ENCODE measurements around the gene RNU6-1.
A peak's percentile ranks its signal among the peaks of the same experiment; 100 is the strongest.

RNU6-1 gene

GRCh38 chr15:67850336-67850735, 10.5 kb upstream of the RNU6-1 start:
- Histone ChIP-seq H3K27ac (ENCODE audit: insufficient read depth in 1 of 2, low read depth in 1 of 2, low read length in 2 of 2, poor library complexity in 1 of 2, severe bottlenecking in 2 of 2) (no peak overlapping the region), H3K9me3 (ENCODE audit: control extremely low read depth in 1 of 5, control insufficient read depth in 4 of 5, insufficient read depth in 2 of 5, low read depth in 1 of 5, low read length in 4 of 5) (peaks cover 0 to 3% (median 0%) of the 10 kb centered on the region in 5 experiments), H3K27me3 (replicated peaks in 2 of 5; ENCODE audit: control insufficient read depth in 4 of 5, insufficient read depth in 5 of 5, low read length in 4 of 5) (no peaks in the 10 kb centered on the region), H3K4me3 (ENCODE audit: control insufficient read depth in 1 of 7, extremely low read depth in 1 of 7, insufficient read depth in 4 of 7, low read depth in 2 of 7, low read length in 6 of 7) (no peak overlapping the region), H3K36me3 (ENCODE audit: control insufficient read depth in 4 of 4, insufficient read depth in 4 of 4, low read length in 3 of 4) (no peaks in the 10 kb centered on the region), H3K4me1 (ENCODE audit: control extremely low read depth in 1 of 4, control insufficient read depth in 4 of 4, insufficient read depth in 4 of 4, low read length in 3 of 4) (peaks cover 0 to 12% (median 3%) of the 10 kb centered on the region in 4 experiments)
- ChIA-PET POLR2A (no interaction called here), CTCF (interaction anchor here (1.2 kb wide), 1 partner anchor 9 kb away, joined by 4 read pairs; no protein-coding TSS in a partner anchor)
- 35% methylated on average over 6 of the region's 7 CpGs for WGBS (ENCODE audit: insufficient coverage)
- no peak for DNase-seq

GRCh38 chr15:67849538-67849937, 9.7 kb upstream of the RNU6-1 start:
- Histone ChIP-seq H3K4me3 (ENCODE audit: control insufficient read depth in 1 of 7, extremely low read depth in 1 of 7, insufficient read depth in 4 of 7, low read depth in 2 of 7, low read length in 6 of 7) (no peak overlapping the region), H3K4me1 (ENCODE audit: control extremely low read depth in 1 of 4, control insufficient read depth in 4 of 4, insufficient read depth in 4 of 4, low read length in 3 of 4) (peaks cover 0 to 11% (median 3%) of the 10 kb centered on the region in 4 experiments), H3K27ac (ENCODE audit: insufficient read depth in 1 of 2, low read depth in 1 of 2, low read length in 2 of 2, poor library complexity in 1 of 2, severe bottlenecking in 2 of 2) (no peak overlapping the region), H3K36me3 (ENCODE audit: control insufficient read depth in 4 of 4, insufficient read depth in 4 of 4, low read length in 3 of 4) (no peaks in the 10 kb centered on the region), H3K27me3 (replicated peaks in 2 of 5; ENCODE audit: control insufficient read depth in 4 of 5, insufficient read depth in 5 of 5, low read length in 4 of 5) (no peaks in the 10 kb centered on the region), H3K9me3 (ENCODE audit: control extremely low read depth in 1 of 5, control insufficient read depth in 4 of 5, insufficient read depth in 2 of 5, low read depth in 1 of 5, low read length in 4 of 5) (peaks cover 0 to 3% (median 0%) of the 10 kb centered on the region in 5 experiments)
- WGBS (ENCODE audit: insufficient coverage): no CpG with 5 or more reads among the region's 1 CpG
- no peak for DNase-seq
- CTCF ChIA-PET: no interaction called here
- POLR2A ChIA-PET: no interaction called here

- no peaks in the 10 kb centered on the region for H3K36me3 ChIP-seq (ENCODE audit: control insufficient read depth in 4 of 4, insufficient read depth in 4 of 4, low read length in 3 of 4)
- no peaks in the 10 kb centered on the region for H3K27me3 ChIP-seq (replicated peaks in 2 of 5; ENCODE audit: control insufficient read depth in 4 of 5, insufficient read depth in 5 of 5, low read length in 4 of 5)
- 96% methylated on average over 4 of the region's 5 CpGs for WGBS (ENCODE audit: insufficient coverage)
- H3K27ac ChIP-seq (ENCODE audit: insufficient read depth in 1 of 2, low read depth in 1 of 2, low read length in 2 of 2, poor library complexity in 1 of 2, severe bottlenecking in 2 of 2): no peak overlapping the region
- POLR2A ChIA-PET: interaction anchor here (0.7 kb wide), 1 partner anchor 236 kb away, joined by 3 read pairs; no protein-coding TSS in a partner anchor
- DNase-seq: no peak
- H3K4me3 ChIP-seq (ENCODE audit: control insufficient read depth in 1 of 7, extremely low read depth in 1 of 7, insufficient read depth in 4 of 7, low read depth in 2 of 7, low read length in 6 of 7): no peak overlapping the region
- CTCF ChIA-PET: interaction anchor here (2.8 kb wide), 1 partner anchor 17 kb away, joined by 14 read pairs; no protein-coding TSS in a partner anchor
- peaks cover 0 to 3% (median 0%) of the 10 kb centered on the region in 5 experiments for H3K9me3 ChIP-seq (ENCODE audit: control extremely low read depth in 1 of 5, control insufficient read depth in 4 of 5, insufficient read depth in 2 of 5, low read depth in 1 of 5, low read length in 4 of 5)
- H3K4me1 ChIP-seq (ENCODE audit: control extremely low read depth in 1 of 4, control insufficient read depth in 4 of 4, insufficient read depth in 4 of 4, low read length in 3 of 4): peaks cover 0 to 26% (median 10%) of the 10 kb centered on the region in 4 experiments
These were observed 6.1 kb upstream of the RNU6-1 start for GRCh38 chr15:67845974-67846373.

GRCh38 chr15:67843571-67844387, 3.9 kb upstream of the RNU6-1 start:
- Histone ChIP-seq H3K36me3 (ENCODE audit: control insufficient read depth in 4 of 4, insufficient read depth in 4 of 4, low read length in 3 of 4) (no peaks in the 10 kb centered on the region), H3K4me1 (ENCODE audit: control extremely low read depth in 1 of 4, control insufficient read depth in 4 of 4, insufficient read depth in 4 of 4, low read length in 3 of 4) (peaks cover 5 to 35% (median 17%) of the 10 kb centered on the region in 4 experiments), H3K9me3 (ENCODE audit: control extremely low read depth in 1 of 5, control insufficient read depth in 4 of 5, insufficient read depth in 2 of 5, low read depth in 1 of 5, low read length in 4 of 5) (no peaks in the 10 kb centered on the region), H3K27ac (ENCODE audit: insufficient read depth in 1 of 2, low read depth in 1 of 2, low read length in 2 of 2, poor library complexity in 1 of 2, severe bottlenecking in 2 of 2) (no peak overlapping the region), H3K4me3 (ENCODE audit: control insufficient read depth in 1 of 7, extremely low read depth in 1 of 7, insufficient read depth in 4 of 7, low read depth in 2 of 7, low read length in 6 of 7) (no peak overlapping the region), H3K27me3 (replicated peaks in 2 of 5; ENCODE audit: control insufficient read depth in 4 of 5, insufficient read depth in 5 of 5, low read length in 4 of 5) (no peaks in the 10 kb centered on the region)
- ChIA-PET POLR2A (no interaction called here), CTCF (interaction anchor here (0.6 to 2.8 kb wide), 2 partner anchors 19 to 118 kb away, joined by 3 to 14 read pairs; no protein-coding TSS in a partner anchor)
- 77% methylated on average over 5 of the region's 7 CpGs for WGBS (ENCODE audit: insufficient coverage)
- DNase-seq: no peak

- Histone ChIP-seq H3K4me1 (ENCODE audit: control extremely low read depth in 1 of 4, control insufficient read depth in 4 of 4, insufficient read depth in 4 of 4, low read length in 3 of 4) (peaks cover 5 to 38% (median 24%) of the 10 kb centered on the region in 4 experiments), H3K4me3 (ENCODE audit: control insufficient read depth in 1 of 7, extremely low read depth in 1 of 7, insufficient read depth in 4 of 7, low read depth in 2 of 7, low read length in 6 of 7) (no peak overlapping the region), H3K36me3 (ENCODE audit: control insufficient read depth in 4 of 4, insufficient read depth in 4 of 4, low read length in 3 of 4) (no peaks in the 10 kb centered on the region), H3K27me3 (replicated peaks in 2 of 5; ENCODE audit: control insufficient read depth in 4 of 5, insufficient read depth in 5 of 5, low read length in 4 of 5) (no peaks in the 10 kb centered on the region), H3K9me3 (ENCODE audit: control extremely low read depth in 1 of 5, control insufficient read depth in 4 of 5, insufficient read depth in 2 of 5, low read depth in 1 of 5, low read length in 4 of 5) (no peaks in the 10 kb centered on the region), H3K27ac (ENCODE audit: insufficient read depth in 1 of 2, low read depth in 1 of 2, low read length in 2 of 2, poor library complexity in 1 of 2, severe bottlenecking in 2 of 2) (no peak overlapping the region)
- 97% methylated on average over 5 of the region's 7 CpGs for WGBS (ENCODE audit: insufficient coverage)
- CTCF ChIA-PET: interaction anchor here (2.8 kb wide), 1 partner anchor 20 kb away, joined by 14 read pairs; no protein-coding TSS in a partner anchor
- POLR2A ChIA-PET: no interaction called here
- DNase-seq: no peak
These were observed 3.3 kb upstream of the RNU6-1 start for GRCh38 chr15:67843092-67843501.

GRCh38 chr15:67841513-67841762, 1.6 kb upstream of the RNU6-1 start:
- POLR2A ChIA-PET: interaction anchor here (0.9 kb wide), 1 partner anchor 317 kb away, joined by 4 read pairs; no protein-coding TSS in a partner anchor

More at GRCh38 chr15:67841513-67841762, 1.6 kb upstream of the RNU6-1 start:
- peaks cover 0 to 7% (median 4%) of the 10 kb centered on the region in 5 experiments for H3K27me3 ChIP-seq (replicated peaks in 2 of 5; ENCODE audit: control insufficient read depth in 4 of 5, insufficient read depth in 5 of 5, low read length in 4 of 5)
- no peaks in the 10 kb centered on the region for H3K9me3 ChIP-seq (ENCODE audit: control extremely low read depth in 1 of 5, control insufficient read depth in 4 of 5, insufficient read depth in 2 of 5, low read depth in 1 of 5, low read length in 4 of 5)
- H3K27ac ChIP-seq (ENCODE audit: insufficient read depth in 1 of 2, low read depth in 1 of 2, low read length in 2 of 2, poor library complexity in 1 of 2, severe bottlenecking in 2 of 2): no peak overlapping the region
- H3K4me1 ChIP-seq (ENCODE audit: control extremely low read depth in 1 of 4, control insufficient read depth in 4 of 4, insufficient read depth in 4 of 4, low read length in 3 of 4): peaks cover 5 to 38% (median 26%) of the 10 kb centered on the region in 4 experiments
- no peaks in the 10 kb centered on the region for H3K36me3 ChIP-seq (ENCODE audit: control insufficient read depth in 4 of 4, insufficient read depth in 4 of 4, low read length in 3 of 4)
- CTCF ChIA-PET: interaction anchor here (0.9 to 2.0 kb wide), 4 partner anchors 9 to 384 kb away, joined by 3 to 6 read pairs (median 4); no protein-coding TSS in a partner anchor
- H3K4me3 ChIP-seq (ENCODE audit: control insufficient read depth in 1 of 7, extremely low read depth in 1 of 7, insufficient read depth in 4 of 7, low read depth in 2 of 7, low read length in 6 of 7): peak overlapping the region; percentile 37 to 99 (median 85)
- WGBS (ENCODE audit: insufficient coverage): 40% methylated on average over 1 of the region's 4 CpGs
- DNase-seq: no peak
